ENCODE measurements around the gene FBLL1. TPM values are rescaled to one million over a fixed set of nuclear protein-coding genes. Genes with fewer than 3 reads are reported as not detected.

FBLL1 gene
- total and polyA plus RNA-seq, 9 of the 15 experiments (the other 6 are each of a cell fraction or from before 2014, with no cell fraction given): not detected

- no peak for TF ChIP-seq ATF2 (CRISPR knock-in tag; IDR thresholded peaks at IDR 0.05)
- TF ChIP-seq NUFIP1 (IDR thresholded peaks at IDR 0.05; ENCODE audit: partially characterized antibody): no peak
- TF ChIP-seq USF1 (CRISPR knock-in tag; IDR thresholded peaks at IDR 0.05): no peak
- TF ChIP-seq U2AF1 (optimal IDR thresholded peaks at IDR 0.05; ENCODE audit: low read depth, low read length): no peak
- TF ChIP-seq FOSL1 (tag; conservative IDR thresholded peaks at IDR 0.05): no peak
- TF ChIP-seq CHCHD3 (CRISPR knock-in tag; IDR thresholded peaks at IDR 0.05): no peak
- TF ChIP-seq SUPT5H (IDR thresholded peaks at IDR 0.05): peak; percentile 87
- 0 out of 2 replicates have a peak, but pooled peaks have one; percentile 59 for TF ChIP-seq ZNF263 (CRISPR knock-in tag; IDR thresholded peaks at IDR 0.05; ENCODE audit: borderline replicate concordance)
- no peak for TF ChIP-seq ZBTB33 (CRISPR knock-in tag; IDR thresholded peaks at IDR 0.05)
- TF ChIP-seq FOXP1 (CRISPR knock-in tag; IDR thresholded peaks at IDR 0.05): 0 out of 2 replicates have a peak, but pooled peaks have one; percentile 41
- TF ChIP-seq FOXP4 (CRISPR knock-in tag; IDR thresholded peaks at IDR 0.05; ENCODE audit: borderline replicate concordance): no peak
- TF ChIP-seq VEZF1 (CRISPR knock-in tag; IDR thresholded peaks at IDR 0.05): no peak
- TF ChIP-seq BRF1 (IDR thresholded peaks at IDR 0.05; ENCODE audit: borderline replicate concordance, extremely low read depth, insufficient read length): no peak
- TF ChIP-seq KAT2B (IDR thresholded peaks at IDR 0.05; ENCODE audit: low read depth, low read length): no peak
- TF ChIP-seq TCF7 (IDR thresholded peaks at IDR 0.05; ENCODE audit: borderline replicate concordance): peak; percentile 12; the same call in 1 of the 2 replicates
- TF ChIP-seq ATF7 (IDR thresholded peaks at IDR 0.05): no peak
- no peak for TF ChIP-seq ZNF644 (tag; IDR thresholded peaks at IDR 0.05; ENCODE audit: low read depth)
- peak; percentile 35; the same call in 1 of the 2 replicates for TF ChIP-seq MEF2D (tag; conservative IDR thresholded peaks at IDR 0.05; ENCODE audit: low read depth)
- no peak for TF ChIP-seq WHSC1 (IDR thresholded peaks at IDR 0.05; ENCODE audit: low read length)
Observed at GRCh38 chr5:168578538-168579487, 49.7 kb downstream of the FBLL1 start, which contains the start of gene PANK3 (continued).

Measured in K562 (cell line).